HG03060 (cell line): ENCODE data around the gene CEP290.
A peak's percentile ranks its signal among the peaks of the same experiment; 100 is the strongest.

ENCODE experiments used
- ATAC-seq: cut with Tn5 transposase; IDR thresholded peaks from one replicate; pipeline ENCODE4 v1.9.1; 2021; ENCODE audit warnings: low read depth, moderate number of reproducible peaks; ENCODE audit not compliant: unreplicated experiment

Gene CEP290, protein sequence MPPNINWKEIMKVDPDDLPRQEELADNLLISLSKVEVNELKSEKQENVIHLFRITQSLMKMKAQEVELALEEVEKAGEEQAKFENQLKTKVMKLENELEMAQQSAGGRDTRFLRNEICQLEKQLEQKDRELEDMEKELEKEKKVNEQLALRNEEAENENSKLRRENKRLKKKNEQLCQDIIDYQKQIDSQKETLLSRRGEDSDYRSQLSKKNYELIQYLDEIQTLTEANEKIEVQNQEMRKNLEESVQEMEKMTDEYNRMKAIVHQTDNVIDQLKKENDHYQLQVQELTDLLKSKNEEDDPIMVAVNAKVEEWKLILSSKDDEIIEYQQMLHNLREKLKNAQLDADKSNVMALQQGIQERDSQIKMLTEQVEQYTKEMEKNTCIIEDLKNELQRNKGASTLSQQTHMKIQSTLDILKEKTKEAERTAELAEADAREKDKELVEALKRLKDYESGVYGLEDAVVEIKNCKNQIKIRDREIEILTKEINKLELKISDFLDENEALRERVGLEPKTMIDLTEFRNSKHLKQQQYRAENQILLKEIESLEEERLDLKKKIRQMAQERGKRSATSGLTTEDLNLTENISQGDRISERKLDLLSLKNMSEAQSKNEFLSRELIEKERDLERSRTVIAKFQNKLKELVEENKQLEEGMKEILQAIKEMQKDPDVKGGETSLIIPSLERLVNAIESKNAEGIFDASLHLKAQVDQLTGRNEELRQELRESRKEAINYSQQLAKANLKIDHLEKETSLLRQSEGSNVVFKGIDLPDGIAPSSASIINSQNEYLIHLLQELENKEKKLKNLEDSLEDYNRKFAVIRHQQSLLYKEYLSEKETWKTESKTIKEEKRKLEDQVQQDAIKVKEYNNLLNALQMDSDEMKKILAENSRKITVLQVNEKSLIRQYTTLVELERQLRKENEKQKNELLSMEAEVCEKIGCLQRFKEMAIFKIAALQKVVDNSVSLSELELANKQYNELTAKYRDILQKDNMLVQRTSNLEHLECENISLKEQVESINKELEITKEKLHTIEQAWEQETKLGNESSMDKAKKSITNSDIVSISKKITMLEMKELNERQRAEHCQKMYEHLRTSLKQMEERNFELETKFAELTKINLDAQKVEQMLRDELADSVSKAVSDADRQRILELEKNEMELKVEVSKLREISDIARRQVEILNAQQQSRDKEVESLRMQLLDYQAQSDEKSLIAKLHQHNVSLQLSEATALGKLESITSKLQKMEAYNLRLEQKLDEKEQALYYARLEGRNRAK (N-terminal part only)

GRCh38 chr12:88141774-88142609 lies at the start of gene CEP290, which contains the start of gene TMTC3:
Gene CEP290, minus strand, starts transcription at chr12:88142088. Its CDS starts 781 bp downstream, at chr12:88141307.
Gene TMTC3, plus strand, starts transcription at chr12:88142307. Its CDS starts 6,009 bp downstream, at chr12:88148316.
- peak; percentile 97 for ATAC-seq

GRCh38 chr12:88188180-88188579 lies 46.3 kb upstream of the CEP290 start:
- no peak for ATAC-seq

DNA sequence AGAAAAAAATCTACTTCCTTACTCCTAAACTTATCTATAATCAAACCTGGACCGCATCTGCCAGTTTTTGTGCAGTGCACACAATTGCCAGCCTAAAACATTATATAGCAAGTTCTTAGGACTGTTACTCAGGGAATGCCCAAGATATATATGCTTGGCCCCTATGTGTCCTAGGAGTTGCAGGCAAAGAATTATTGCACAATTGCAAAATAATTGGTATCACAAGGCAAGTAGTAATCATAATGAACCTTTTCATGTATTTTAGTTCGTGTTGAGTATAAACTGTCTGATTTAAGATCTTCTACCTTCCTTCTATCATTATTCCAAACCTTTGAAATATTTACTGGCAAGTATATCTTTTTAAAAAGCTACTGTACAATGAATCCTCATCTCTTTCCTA lies 45.7 kb upstream of the CEP290 start:
- no peak for ATAC-seq

DNA sequence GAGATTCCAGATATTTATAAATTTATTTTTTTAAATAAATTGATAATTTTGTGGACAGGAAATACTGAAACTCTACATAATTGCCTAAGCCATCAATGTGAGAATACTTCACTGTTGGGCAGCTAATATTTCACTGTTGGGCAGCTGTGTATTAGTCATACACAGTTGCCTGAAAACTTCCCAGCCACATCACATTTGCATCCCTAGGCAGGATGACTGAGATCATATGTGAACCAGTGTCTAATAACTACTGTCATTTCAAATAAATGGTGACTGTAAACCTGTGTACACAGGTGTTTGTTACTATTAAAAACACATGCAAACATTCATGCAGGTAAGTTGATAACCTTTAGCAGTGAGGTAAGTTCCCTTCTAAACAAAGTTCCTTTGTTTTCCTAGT lies 44.1 kb upstream of the CEP290 start:
- ATAC-seq, result peak; percentile 82

- no peak for ATAC-seq
These were observed 43.4 kb upstream of the CEP290 start for GRCh38 chr12:88185279-88185678.

DNA sequence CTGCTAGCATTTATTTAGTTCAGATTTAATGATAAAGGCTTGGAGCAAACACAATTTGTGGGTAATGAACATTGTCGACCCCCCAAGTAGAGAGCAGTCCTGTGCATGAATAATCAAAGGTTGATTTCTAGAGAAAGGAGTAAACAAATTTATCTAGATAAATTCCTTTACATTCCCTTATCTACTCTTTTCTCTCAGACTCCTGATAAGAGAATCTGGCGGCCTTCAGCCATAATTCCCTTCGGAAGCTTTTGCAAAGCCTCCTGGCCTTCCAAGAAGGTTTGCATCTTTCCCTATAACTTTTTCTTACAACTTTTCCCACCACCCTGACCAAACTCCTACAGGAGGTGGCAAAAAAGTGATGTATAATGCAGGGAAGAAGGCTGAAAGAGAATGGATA lies 42.3 kb upstream of the CEP290 start:
- no peak for ATAC-seq

DNA sequence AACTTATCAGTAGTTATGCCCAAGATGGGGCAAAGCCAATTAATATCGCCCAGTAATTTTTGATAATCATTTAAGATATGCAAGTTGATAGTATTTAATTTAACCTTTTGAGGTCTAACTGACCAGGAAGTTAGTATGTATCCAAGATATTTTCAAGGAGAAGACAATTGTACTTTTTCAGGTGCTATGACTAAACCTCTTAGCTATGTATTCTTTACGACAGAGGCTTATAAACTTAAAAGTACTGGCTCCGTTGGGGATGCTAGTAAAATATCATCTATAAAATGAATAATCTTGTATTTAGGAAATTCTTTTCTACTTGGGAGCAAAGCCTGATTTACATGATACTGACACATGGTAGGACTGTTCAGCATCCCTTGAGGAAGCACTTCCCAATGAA lies 40.5 kb upstream of the CEP290 start:
- no peak for ATAC-seq

- no peak for ATAC-seq
These were observed 40.0 kb upstream of the CEP290 start for GRCh38 chr12:88181881-88182280.

DNA sequence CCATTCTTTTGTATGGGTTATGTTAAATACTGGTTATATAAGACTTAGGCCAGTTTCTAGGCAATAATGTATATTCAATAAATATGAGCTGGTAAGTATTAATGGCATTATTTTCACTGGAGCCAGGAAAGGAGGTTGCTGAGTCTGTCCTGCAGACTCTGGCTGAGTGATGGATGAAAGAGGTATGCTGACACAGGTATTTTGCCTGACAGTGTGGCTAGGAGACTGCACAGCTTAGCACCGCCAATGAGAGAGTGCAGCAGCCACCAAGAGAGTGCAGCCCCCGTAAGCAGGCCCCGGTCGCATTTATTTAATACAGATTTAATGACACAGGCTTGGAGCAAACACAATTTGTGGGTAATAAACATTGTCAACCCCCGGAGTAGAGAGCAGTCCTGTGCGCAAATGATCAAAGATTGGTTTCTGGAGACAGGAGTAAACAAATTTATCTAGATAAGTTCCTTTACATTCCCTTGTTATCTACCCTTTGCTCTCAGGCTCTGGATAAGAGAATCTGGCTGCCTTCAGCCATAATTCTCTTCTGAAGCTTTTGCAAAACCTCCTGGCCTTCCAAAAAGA lies 37.6 kb upstream of the CEP290 start:
- no peak for ATAC-seq

- no peak for ATAC-seq
These were observed 33.7 kb upstream of the CEP290 start for GRCh38 chr12:88175544-88175943.

DNA sequence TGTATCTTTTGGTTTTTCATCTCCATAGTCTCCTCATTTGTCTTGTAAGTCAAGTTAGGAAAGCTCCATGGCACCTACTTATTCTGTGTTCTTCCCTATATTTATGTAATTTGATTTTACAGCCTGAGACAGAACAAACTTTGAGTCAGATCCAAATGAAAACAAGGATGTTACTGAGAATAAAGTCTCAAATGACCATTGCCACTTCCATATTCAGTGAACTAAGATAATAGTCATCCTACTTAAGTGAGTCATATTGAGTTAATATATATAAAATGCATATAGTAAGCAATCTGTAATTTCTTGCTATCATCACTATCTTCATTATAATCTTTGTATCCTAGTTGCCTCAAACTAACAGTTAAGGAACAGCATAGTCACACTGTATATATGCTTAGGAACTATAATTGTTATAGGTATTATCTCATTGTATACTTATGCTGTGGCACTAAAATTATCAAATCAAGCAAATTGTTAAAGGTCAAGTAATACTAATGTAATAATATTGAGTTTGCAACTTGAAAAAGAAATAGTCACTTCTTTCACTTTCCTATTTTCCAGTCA lies 31.0 kb upstream of the CEP290 start:
- ATAC-seq, result no peak

- ATAC-seq, result no peak
These were observed 25.5 kb upstream of the CEP290 start for GRCh38 chr12:88167384-88167783.

GRCh38 chr12:88166179-88166578 lies 24.3 kb upstream of the CEP290 start:
- ATAC-seq, result no peak

GRCh38 chr12:88163371-88163770 lies 21.5 kb upstream of the CEP290 start:
- ATAC-seq, result no peak

DNA sequence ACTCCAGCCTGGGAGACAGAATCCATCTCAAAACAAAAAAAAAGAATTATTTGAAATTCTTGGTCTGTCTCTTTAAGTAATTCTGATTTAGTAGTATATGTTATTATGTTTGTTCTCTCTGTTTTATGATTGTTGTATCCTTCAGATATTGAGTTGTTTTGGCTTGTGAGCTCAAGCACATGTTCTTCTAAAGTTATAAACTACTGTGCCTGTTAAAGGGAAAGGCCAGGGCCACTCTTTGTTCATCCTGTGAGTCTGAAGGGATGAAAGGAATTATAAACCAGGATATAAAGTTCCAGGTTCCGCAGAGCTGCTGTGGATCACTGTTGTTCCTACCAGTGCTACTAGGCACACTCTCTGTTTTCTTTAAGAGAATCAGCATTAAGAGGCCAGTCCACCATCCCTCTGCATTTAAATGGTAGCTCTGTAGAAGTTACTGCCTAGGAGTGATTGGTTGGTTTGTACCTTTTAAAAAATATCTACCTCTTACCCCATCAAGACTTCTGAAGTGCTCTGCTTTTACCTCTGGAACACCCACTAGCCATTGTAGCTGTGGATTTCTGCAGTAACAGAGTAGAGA lies 14.3 kb upstream of the CEP290 start:
- ATAC-seq, result no peak

GRCh38 chr12:88153959-88154358 lies 12.1 kb upstream of the CEP290 start:
- no peak for ATAC-seq

DNA sequence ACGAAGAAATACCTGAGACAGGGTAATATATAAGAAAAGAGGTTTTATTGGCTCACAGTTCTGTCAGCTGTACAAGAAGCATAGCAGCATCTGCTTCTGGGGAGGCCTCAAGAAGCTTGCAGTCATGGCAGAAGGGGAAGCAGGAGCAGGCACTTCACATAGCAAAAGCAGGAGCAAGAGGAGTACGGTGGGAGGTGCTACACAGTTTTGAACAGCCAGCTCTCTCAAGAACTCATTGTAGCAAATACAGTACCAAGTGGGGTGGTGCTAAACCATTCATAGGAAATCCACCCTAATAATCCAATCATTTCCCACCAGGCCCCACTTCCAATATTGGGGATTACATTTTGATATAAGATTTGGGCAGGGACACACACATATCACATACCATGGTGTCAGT lies 8.2 kb upstream of the CEP290 start:
- no peak for ATAC-seq

GRCh38 chr12:88145567-88146505 lies 3.9 kb upstream of the CEP290 start:
- no peak for ATAC-seq
